MM.1S (cell line): Measurements from ENCODE around the gene RAI1.

ENCODE experiments used
- CTCF ChIP-seq: fragments of 300-600 bp; sonication (generic); IDR thresholded peaks from 2 replicates; pipeline ENCODE4 v1.5.1; 2016; ENCODE audit warnings: antibody characterized with exemption, low read length, mixed read lengths
- EZH2 ChIP-seq: fragments of 300-600 bp; sonication (generic); optimal IDR thresholded peaks from 2 replicates; pipeline ENCODE3; 2017; ENCODE audit warnings: low read depth, mild to moderate bottlenecking, antibody characterized with exemption, low read length, mixed read lengths
- EZH2phosphoT487 ChIP-seq: fragments of 300-600 bp; sonication (generic); IDR thresholded peaks from 2 replicates; pipeline ENCODE4 v1.6.1; 2018; ENCODE audit warnings: antibody characterized with exemption, low read length

DNA sequence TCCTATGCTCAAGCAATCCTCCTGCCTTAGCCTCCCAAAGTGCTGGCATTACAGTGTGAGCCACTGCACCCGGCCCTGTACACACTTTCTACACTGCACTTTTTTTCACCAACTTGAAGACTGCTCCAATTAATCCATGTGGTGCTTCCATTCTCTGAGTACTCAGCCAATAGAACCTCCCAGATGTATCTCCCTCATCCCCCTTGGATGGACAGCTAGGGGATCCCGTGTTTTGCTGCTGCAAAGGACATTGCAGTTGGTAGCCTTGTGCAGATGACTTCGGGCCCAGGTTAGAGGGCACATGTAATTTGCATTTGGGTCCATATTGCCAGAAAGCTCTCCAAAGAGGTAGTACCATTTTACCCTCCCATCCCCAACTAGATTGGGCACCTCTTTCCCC, 95.6 kb downstream of the RAI1 start:
- TF ChIP-seq CTCF (no peak), EZH2 (no peak), EZH2phosphoT487 (no peak)
